ENCODE data around the gene FKBP1B.

DNA sequence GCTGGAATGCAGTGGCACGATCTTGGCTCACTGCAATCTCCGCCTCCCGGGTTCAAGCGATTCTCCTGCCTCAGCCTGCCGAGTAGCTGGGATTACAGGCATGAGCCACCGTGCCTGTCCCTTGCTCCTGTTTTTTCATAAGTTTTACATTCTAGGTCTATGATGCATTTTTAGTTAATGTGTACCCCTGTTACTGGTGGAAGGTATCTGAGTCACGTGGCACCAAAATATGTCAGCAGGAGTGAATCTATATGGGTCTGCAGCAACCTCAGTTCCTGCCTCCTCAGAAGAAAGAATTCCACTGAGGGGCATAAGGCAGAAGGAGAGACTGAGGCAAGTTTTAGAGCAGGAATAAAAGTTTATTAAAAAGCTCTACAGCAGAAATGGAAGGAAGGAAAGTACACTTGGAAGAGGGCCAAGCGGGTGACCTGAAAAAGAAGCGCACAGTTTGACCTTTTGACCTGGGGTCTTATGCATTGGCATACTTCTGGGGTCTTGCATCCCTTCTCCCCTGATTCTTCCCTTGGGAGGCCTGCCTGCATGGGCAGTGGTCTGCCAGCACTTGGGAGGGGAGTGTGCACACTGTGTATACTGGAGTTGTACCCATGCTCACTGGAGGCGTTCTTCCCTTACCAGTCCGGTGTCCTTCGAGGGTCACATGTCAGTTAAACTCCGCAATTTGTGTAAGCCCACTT is 40.7 kb upstream of the FKBP1B start:
- TF ChIP-seq TCF7L2 (IDR thresholded peaks at IDR 0.05; ENCODE audit: borderline replicate concordance, extremely low read depth, insufficient read depth, insufficient read length) (no peak), ZNF274 (IDR thresholded peaks at IDR 0.05; ENCODE audit: low read depth, low read length) (no peak)
